Upper lobe of left lung (tissue), 4 donors: ENCODE results near the gene CHRNA10.

Experiments used
- EP300 ChIP-seq, 4 donors: sonication (generic); formaldehyde crosslinking; IDR thresholded peaks; one replicate each; pipeline ENCODE4 v1.5.1; 2017; ENCODE audit warnings: antibody characterized with exemption in 4 of 4, control low read depth in 2 of 4
- POLR2A ChIP-seq, 4 donors: fragments of 450-650 bp; IDR thresholded peaks; one replicate each; pipeline ENCODE4 v1.5.1; 2016 to 2017; ENCODE audit warnings: antibody characterized with exemption in 4 of 4, mild to moderate bottlenecking in 2 of 4
- TF ChIP-seq, protein P1 (sequence below), 6 experiments: fragments of 450-650 bp in 4 of 6; fragments of 200-600 bp in 2 of 6; sonication (generic) in 2 of 6; IDR thresholded peaks; one replicate each; pipeline ENCODE4 v1.5.1; 2016 to 2019; ENCODE audit warnings: antibody characterized with exemption in 6 of 6

DNA sequence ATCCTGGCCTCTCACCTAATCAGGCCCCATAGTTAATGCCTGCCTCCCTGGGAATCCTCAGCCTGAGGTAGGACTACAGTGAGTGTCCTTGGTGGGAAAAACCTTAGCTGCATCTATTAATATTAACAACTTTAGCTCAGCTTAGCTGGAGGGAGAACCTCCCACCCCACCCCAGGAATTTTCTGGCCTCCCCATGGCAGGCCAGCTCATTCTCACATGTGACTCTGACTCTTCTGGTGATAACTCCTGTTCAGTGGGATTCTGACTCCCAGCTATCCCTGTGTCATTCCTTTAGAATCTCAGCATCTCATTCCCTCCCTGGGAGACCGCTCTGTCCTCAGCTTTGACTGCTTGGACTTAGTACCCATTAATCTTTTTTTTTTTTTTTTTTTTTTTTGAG lies 43.9 kb downstream of the CHRNA10 start:
- TF ChIP-seq, protein P1, sequence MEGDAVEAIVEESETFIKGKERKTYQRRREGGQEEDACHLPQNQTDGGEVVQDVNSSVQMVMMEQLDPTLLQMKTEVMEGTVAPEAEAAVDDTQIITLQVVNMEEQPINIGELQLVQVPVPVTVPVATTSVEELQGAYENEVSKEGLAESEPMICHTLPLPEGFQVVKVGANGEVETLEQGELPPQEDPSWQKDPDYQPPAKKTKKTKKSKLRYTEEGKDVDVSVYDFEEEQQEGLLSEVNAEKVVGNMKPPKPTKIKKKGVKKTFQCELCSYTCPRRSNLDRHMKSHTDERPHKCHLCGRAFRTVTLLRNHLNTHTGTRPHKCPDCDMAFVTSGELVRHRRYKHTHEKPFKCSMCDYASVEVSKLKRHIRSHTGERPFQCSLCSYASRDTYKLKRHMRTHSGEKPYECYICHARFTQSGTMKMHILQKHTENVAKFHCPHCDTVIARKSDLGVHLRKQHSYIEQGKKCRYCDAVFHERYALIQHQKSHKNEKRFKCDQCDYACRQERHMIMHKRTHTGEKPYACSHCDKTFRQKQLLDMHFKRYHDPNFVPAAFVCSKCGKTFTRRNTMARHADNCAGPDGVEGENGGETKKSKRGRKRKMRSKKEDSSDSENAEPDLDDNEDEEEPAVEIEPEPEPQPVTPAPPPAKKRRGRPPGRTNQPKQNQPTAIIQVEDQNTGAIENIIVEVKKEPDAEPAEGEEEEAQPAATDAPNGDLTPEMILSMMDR (IDR thresholded peaks at IDR 0.05), result no peak
- TF ChIP-seq POLR2A (IDR thresholded peaks at IDR 0.05) (no peak), EP300 (IDR thresholded peaks at IDR 0.05) (no peak)
